WI38 (cell line): ENCODE results near the gene MAP3K7CL.

Experiments
- H3K4me3 ChIP-seq: 2 replicates; pipeline ENCODE4 v1.5.1; 2011; ENCODE audit warnings: low read depth, mild to moderate bottlenecking, control low read depth, low read length
- TF ChIP-seq, protein P1 (sequence below): IDR thresholded peaks from 2 replicates; pipeline ENCODE4 v1.5.1; 2012; ENCODE audit warnings: low read depth, mild to moderate bottlenecking, control low read depth, low read length

Gene MAP3K7CL

DNA sequence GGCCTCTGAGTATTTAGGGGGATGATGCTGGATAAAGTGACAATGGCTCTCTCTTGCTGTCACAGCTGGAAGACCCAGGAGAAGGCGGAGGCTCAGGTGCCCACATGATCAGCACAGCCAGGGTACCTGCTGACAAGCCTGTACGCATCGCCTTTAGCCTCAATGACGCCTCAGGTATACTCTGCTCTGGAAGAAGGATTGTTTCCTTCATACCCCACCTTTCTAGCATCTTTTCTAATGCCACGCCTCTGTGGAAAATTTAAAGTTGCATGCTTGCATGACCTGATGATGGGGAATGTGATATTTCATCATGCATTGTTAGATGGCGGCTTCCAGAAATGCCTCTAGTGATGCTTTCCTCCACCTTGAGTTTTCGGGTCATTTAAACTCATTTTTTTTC, 2.8 kb downstream of the MAP3K7CL start:
- TF ChIP-seq, protein P1, sequence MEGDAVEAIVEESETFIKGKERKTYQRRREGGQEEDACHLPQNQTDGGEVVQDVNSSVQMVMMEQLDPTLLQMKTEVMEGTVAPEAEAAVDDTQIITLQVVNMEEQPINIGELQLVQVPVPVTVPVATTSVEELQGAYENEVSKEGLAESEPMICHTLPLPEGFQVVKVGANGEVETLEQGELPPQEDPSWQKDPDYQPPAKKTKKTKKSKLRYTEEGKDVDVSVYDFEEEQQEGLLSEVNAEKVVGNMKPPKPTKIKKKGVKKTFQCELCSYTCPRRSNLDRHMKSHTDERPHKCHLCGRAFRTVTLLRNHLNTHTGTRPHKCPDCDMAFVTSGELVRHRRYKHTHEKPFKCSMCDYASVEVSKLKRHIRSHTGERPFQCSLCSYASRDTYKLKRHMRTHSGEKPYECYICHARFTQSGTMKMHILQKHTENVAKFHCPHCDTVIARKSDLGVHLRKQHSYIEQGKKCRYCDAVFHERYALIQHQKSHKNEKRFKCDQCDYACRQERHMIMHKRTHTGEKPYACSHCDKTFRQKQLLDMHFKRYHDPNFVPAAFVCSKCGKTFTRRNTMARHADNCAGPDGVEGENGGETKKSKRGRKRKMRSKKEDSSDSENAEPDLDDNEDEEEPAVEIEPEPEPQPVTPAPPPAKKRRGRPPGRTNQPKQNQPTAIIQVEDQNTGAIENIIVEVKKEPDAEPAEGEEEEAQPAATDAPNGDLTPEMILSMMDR, result no peak
- H3K4me3 ChIP-seq, result no peak overlapping the region

DNA sequence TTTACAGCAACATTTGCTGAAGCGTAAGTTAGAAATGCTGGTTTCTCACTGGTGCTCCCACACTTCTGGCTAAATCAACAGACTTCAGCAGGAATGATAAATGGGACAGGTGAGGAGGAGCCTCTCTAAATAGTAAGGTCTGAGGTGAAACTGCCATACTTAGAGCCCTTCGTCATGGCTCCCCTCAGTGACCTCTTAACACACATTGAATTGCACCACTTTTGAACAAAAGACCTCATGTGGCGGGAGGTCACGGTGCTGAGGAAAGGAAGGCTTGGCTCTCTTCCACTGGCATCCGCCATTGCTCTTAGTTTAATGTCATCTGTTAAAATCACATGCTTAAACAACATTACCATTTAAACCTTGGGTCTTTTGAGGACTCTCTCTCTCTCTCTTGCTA, 3.4 kb downstream of the MAP3K7CL start:
- TF ChIP-seq, protein P1, result no peak
- H3K4me3 ChIP-seq, result no peak overlapping the region

DNA sequence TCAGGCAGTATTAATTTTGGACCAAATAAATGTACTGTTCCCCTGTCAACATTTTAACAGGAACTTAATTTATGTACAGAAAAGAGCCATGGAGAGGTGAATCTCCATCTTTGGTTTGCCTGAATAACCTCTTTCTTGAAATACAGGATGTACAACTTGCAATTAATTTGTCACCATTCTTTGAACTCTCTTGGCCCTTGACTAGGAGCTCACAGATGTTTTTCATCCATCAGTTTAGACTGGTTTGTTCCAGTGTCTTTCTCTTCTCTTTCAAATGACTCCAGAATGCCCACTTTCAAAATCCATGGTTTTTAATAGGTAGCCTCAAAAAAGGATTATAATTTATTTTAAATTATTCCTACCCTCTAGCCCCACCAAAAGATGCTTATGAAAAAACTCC, 5.0 kb downstream of the MAP3K7CL start:
- TF ChIP-seq, protein P1, result no peak
- H3K4me3 ChIP-seq, result no peak overlapping the region

DNA sequence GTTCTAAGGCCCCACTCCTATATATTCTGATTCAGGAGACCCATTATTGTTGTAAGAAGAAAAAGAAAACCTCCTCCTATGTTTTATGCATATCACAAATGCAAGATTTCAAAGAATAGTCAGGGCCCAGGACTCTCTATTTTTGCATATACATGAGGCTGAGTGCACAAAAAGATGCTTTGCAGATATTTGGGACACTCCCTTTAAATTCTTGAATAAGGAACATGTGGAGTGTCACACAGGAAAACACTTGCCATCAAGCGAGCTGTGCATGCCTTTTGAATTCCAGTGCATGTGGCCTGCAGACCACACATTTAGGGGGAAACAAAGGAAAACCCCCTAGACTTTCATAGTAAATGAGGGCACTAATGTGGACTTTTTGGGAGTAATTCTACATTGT, 5.6 kb downstream of the MAP3K7CL start:
- TF ChIP-seq, protein P1, result no peak

DNA sequence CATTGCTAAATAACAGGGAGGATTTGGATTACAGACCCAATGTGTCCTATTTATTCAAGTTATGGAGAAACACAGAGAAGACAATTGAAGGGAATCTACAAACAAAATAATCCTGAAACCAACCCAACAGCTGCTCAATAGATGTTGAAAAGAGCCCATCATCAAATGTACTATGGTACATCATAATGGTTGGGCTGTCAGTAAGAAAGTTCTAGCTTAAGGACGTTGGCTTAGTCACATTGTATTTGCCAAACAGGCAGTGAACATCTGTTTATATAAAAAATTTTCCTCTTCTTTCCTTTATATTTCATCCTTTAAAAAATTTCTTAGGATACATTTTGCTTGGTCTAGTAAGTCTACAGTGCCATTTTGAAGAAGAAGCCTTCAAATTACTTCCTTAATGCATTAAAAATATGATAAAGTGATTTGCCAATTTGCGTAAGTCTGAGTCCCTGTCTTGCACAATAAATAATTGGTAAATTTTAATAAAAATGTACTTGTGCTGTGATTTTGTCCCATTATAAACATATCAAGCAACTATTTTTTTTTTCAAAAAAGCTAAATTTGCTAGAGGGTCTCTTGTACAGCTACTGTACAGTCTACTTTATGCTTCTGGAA, 14.4 kb downstream of the MAP3K7CL start:
- TF ChIP-seq, protein P1, result no peak
- no peak overlapping the region for H3K4me3 ChIP-seq

More for the DNA sequence above, 5.6 kb downstream of the MAP3K7CL start:
- H3K4me3 ChIP-seq, result no peak overlapping the region

DNA sequence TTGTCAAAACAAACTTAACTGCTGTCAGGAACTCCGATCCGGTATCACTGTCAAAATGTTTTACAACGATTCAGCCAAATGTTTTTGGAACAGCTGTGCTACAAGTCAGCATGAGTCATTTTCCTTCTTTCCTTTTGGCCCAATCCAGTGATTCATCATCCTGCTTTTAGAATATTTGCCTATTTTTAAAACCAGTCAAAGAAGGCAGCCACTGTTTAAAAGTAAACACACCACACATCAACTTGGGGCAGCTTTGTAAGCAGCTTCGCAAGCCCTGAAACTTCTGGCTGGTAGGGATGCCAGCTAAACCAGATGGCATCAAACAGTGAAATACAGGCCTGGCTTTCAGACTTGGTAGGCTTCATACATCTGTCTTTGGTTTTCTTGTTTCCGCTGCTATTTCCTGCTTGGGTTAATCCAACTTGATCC, 14.9 kb downstream of the MAP3K7CL start:
- TF ChIP-seq, protein P1, result no peak

DNA sequence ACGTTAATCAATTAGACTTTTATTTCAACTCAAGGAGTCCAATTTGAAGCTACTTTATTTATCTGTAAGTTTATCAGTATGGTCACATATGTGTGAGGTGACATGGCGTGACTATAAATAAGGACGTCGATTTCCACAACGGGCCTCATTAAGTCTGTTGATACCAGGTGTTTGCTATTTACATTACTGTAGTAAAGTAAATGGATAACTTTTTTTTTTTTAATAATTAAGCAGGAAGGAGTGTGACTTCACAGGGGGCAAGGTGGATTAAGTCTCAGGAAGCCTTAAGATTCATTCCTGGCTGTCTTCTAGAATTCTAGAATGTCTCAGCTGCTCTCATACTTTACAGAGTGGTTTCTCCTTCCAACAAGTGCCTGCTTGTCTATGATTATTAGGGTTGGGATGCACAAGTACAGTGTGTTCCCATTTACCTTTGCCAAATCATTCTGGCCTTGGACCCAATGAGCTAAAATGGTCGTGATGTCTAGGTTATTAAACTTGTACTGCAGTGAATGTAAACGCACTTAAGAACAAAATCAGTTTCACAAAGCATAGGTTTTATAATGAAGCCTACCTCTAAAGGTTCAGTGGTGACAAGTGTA, 15.5 kb downstream of the MAP3K7CL start:
- no peak overlapping the region for H3K4me3 ChIP-seq
- TF ChIP-seq, protein P1, result no peak

More for the DNA sequence above, 14.9 kb downstream of the MAP3K7CL start:
- H3K4me3 ChIP-seq, result no peak overlapping the region; the same call in 1 of the 2 replicates
